Measurements from ENCODE around the gene VWA5B2. TPM values are rescaled to one million over a fixed set of nuclear protein-coding genes. Genes with fewer than 3 reads are reported as not detected.

The VWA5B2 gene
- total and polyA plus RNA-seq, 2 of the 13 experiments (the other 11 are each of a cell fraction or from before 2014, with no cell fraction given): 0.03 to 0.04 TPM

- Histone ChIP-seq H3K4me3 (replicated peaks in 1 of 3; ENCODE audit: insufficient read depth in 1 of 3, low read depth in 2 of 3, low read length in 3 of 3) (peak within 1 kb of the TSS; percentile 80 to 95 (median 93)), H3K4me2 (ENCODE audit: low read depth, low read length) (peak within 1 kb of the TSS; percentile 90), H4K20me1 (ENCODE audit: insufficient read depth, low read length) (peaks cover 4% of the 10 kb centered on the region; the same call in 1 of the 2 replicates), H3K27me3 (ENCODE audit: control insufficient read depth in 1 of 2, insufficient read depth in 2 of 2, low read length in 2 of 2) (no peaks in the 10 kb centered on the region; a peak in 1 of 5 replicates), H3K79me2 (ENCODE audit: insufficient read depth, low read length) (peaks cover 32% of the 10 kb centered on the region), H2AFZ (ENCODE audit: low read length) (no peak within 1 kb of the TSS), H3K36me3 (replicated peaks in 1 of 2; ENCODE audit: control insufficient read depth in 1 of 2, insufficient read depth in 2 of 2, low read length in 2 of 2) (peaks cover 35 to 64% of the 10 kb centered on the region in 2 experiments), H3K27ac (ENCODE audit: extremely low read length, insufficient read depth, low read length) (peak within 1 kb of the TSS; percentile 85), H3K9ac (ENCODE audit: insufficient read depth, low read depth, low read length) (peak within 1 kb of the TSS; percentile 88), H3K4me1 (ENCODE audit: insufficient read depth, low read length) (peaks cover 25% of the 10 kb centered on the region), H3K9me3 (ENCODE audit: low read length) (no peaks in the 10 kb centered on the region)
- CTCF ChIA-PET (ENCODE audit: low intra/inter-chr PET ratio, low total read pairs): no interaction called here
- intact Hi-C loops (cut with micrococcal nuclease; ENCODE audit: unreplicated experiment): loop anchor here (5.0 kb wide), 1 partner anchor 39 kb away; no protein-coding TSS in a partner anchor
- no peak for DNase-seq (ENCODE audit: low spot score)
- peak; percentile 55 for ATAC-seq
- POLR2A ChIA-PET: interaction anchor here (0.6 to 1.6 kb wide), 16 partner anchors 9 to 301 kb away, joined by 3 to 23 read pairs (median 4); partner anchors contain the start of genes AP2M1, DVL3, EEF1AKMT4 and EIF2B5
- BruUV-seq (replicated peaks): no TSS peak
- 4% methylated on average over 28 of the region's 45 CpGs for WGBS (ENCODE audit: low lambda C conversion rate)
- no peak for FAIRE-seq
- in situ Hi-C loops (cut with HindIII; ENCODE audit: extremely low pct_ligation_motif_present, low pct_unique_long_range_greater_than_20kb): no loop called here
- no peak for TF ChIP-seq TFDP2 (CRISPR knock-in tag; IDR thresholded peaks at IDR 0.05)
- TF ChIP-seq MXD1 (CRISPR knock-in tag; IDR thresholded peaks at IDR 0.05): peak; percentile 25; the same call in 1 of the 2 replicates
- no peak for TF ChIP-seq ZFP62 (CRISPR knock-in tag; IDR thresholded peaks at IDR 0.05)
- TF ChIP-seq ZNF674 (CRISPR knock-in tag; IDR thresholded peaks at IDR 0.05; ENCODE audit: low read depth): no peak
- TF ChIP-seq ZNF83 (CRISPR knock-in tag; IDR thresholded peaks at IDR 0.05; ENCODE audit: borderline replicate concordance): no peak
- peak; percentile 20 for TF ChIP-seq PATZ1 (CRISPR knock-in tag; IDR thresholded peaks at IDR 0.05)
- no peak for TF ChIP-seq JUNB (CRISPR knock-in tag; IDR thresholded peaks at IDR 0.05; ENCODE audit: borderline replicate concordance)
- no peak for TF ChIP-seq PRDM10 (CRISPR knock-in tag; IDR thresholded peaks at IDR 0.05; ENCODE audit: low read depth)
- TF ChIP-seq RXRA (CRISPR knock-in tag; IDR thresholded peaks at IDR 0.05): peak; percentile 56; the same call in 1 of the 2 replicates
- no peak for TF ChIP-seq ZUFSP (CRISPR knock-in tag; IDR thresholded peaks at IDR 0.05; ENCODE audit: borderline replicate concordance)
- TF ChIP-seq SMC3 (IDR thresholded peaks at IDR 0.05; ENCODE audit: low read length): no peak
- no peak for TF ChIP-seq THAP11 (CRISPR knock-in tag; IDR thresholded peaks at IDR 0.05)
- no peak for TF ChIP-seq PRPF4 (IDR thresholded peaks at IDR 0.05; ENCODE audit: low read depth, low read length, poor library complexity, severe bottlenecking)
- TF ChIP-seq KAT2B (IDR thresholded peaks at IDR 0.05; ENCODE audit: borderline replicate concordance, low read depth, low read length): no peak
These were observed 43.0 kb upstream of the VWA5B2 start, which contains the start of gene ABCF3 for GRCh38 chr3:184186184-184186901. Gene ABCF3 (plus strand): TSS chr3:184186199. CDS start chr3:184186208, 9 bp downstream.

All from HepG2 (cell line).